SK-N-MC (cell line): ENCODE results near the gene ADGRL3.

Source experiments
- EZH2 ChIP-seq: fragments of 200-600 bp; sonication (generic); IDR thresholded peaks from one replicate; pipeline ENCODE4 v1.6.1; 2017; ENCODE audit warnings: antibody characterized with exemption
- POLR2AphosphoS5 ChIP-seq: IDR thresholded peaks from 2 replicates; pipeline ENCODE4 v1.6.1; 2012; ENCODE audit warnings: mild to moderate bottlenecking, low read depth, low read length, borderline replicate concordance

DNA sequence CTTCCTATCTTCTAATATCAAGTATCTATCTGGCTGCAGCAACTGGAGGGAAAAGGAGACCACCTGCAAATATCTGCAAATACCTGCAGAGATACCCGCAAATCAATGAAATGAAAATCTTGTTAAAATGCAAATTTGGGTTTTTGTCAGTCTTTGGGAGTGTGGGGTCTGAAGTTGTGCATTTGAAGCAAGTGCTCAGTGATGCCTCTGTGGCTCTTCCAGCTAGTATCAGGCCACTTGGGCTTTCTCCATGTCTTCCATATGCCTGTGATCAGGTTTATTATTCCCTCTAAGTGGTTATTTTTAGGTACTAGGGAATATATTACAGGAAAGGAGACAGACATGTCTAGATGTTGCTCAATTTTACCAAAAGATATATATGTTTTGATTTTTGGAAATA is 880.3 kb downstream of the ADGRL3 start:
- TF ChIP-seq POLR2AphosphoS5 = no peak
- TF ChIP-seq EZH2 = no peak
